VCaP (cell line): Measurements from ENCODE around the gene EIF3I.

Experiments
- H3K27ac ChIP-seq: fragments of 450-650 bp; 2 replicates; pipeline ENCODE4 v1.5.1; 2017
- TF ChIP-seq, protein P1 (sequence below): fragments of 450-650 bp; conservative IDR thresholded peaks from 2 replicates; pipeline ENCODE4 v1.5.1; 2017; ENCODE audit warnings: mild to moderate bottlenecking, moderate library complexity

EIF3I gene

GRCh38 chr1:32234792-32235191 lies 12.6 kb downstream of the EIF3I start:
- TF ChIP-seq, protein P1, sequence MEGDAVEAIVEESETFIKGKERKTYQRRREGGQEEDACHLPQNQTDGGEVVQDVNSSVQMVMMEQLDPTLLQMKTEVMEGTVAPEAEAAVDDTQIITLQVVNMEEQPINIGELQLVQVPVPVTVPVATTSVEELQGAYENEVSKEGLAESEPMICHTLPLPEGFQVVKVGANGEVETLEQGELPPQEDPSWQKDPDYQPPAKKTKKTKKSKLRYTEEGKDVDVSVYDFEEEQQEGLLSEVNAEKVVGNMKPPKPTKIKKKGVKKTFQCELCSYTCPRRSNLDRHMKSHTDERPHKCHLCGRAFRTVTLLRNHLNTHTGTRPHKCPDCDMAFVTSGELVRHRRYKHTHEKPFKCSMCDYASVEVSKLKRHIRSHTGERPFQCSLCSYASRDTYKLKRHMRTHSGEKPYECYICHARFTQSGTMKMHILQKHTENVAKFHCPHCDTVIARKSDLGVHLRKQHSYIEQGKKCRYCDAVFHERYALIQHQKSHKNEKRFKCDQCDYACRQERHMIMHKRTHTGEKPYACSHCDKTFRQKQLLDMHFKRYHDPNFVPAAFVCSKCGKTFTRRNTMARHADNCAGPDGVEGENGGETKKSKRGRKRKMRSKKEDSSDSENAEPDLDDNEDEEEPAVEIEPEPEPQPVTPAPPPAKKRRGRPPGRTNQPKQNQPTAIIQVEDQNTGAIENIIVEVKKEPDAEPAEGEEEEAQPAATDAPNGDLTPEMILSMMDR: 0 out of 2 replicates have a peak, but pooled peaks have one; percentile 8
- no peak overlapping the region for H3K27ac ChIP-seq

DNA sequence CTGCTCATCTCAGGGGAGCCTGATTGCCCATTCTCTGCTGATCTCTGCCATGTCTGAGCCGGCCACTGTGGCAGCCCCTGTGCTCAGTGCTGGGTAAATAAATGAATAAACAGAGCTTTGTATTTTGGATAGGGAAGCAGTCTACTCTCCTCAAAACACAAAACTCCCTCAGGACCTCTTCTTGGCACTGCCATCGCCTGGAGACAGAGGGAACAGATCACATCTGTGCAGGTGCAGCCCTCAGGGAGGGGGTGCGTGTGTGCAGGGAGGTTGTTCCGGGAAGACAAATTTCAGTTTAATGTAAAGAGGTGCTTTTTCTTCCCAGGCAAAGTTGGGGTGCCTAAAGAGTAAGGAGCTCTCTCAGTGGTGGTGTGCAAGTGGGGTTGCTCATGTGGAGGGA lies 17.1 kb downstream of the EIF3I start:
- TF ChIP-seq, protein P1: no peak
- H3K27ac ChIP-seq: peak overlapping the region; percentile 84

DNA sequence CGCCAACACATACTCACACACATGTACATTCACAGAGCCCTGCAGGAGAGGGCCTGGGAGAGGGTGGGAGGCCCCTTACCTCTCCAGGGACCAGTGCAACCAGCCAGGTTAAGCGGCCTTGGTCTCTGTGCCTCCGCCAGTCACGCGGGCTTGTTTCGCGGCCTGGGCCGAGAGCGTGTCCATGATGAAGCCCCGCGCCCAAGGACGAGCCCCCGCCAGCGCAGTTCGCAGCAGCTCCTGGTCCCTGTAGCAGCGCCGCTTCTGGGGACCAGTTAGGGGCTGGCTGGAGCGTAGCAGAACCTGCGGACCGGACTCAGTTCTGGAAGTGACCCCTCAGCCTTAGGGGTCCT lies 17.6 kb downstream of the EIF3I start:
- peak overlapping the region; percentile 84 for H3K27ac ChIP-seq
- TF ChIP-seq, protein P1: no peak

DNA sequence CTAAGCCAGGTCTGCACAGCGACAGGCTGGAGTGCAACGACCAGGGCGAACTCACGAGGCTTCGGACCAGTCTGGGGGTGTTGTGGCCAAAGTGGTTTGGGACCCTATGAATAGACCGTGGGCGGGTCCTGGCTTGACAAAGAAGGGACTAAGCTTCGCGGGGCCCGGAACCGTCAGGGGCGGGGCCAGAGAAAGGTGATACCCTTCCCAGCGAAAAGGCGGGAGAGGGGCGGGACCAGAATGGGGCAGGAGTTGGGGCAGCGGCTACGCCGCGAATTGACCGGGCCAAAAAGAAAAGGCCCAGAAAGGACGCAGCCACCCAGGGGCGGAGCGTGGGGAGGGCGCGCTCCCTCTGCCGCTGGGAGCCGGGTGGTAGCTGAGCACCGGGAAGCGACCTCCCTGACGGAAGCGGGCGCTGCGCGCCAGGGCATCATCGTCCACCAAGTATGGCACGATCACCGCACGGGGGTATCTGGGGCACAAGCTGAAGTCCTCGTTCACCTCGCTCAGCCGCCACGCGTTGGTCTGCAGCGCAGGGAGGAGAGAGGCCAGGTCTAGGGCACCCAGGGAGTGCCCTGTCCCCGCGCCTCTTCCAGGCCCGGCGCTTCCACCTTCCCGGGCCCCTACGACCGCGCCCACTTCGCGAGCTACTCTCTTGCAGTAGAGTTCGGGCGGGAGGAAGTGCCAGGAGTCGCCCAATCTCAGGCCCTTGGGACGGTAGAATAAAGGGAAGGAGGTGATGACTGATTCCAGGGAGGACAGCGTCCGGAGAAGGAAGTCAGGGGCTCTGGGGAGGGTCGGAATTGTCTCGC lies 18.1 kb downstream of the EIF3I start:
- H3K27ac ChIP-seq: peak overlapping the region; percentile 84
- TF ChIP-seq, protein P1: peak; percentile 42

DNA sequence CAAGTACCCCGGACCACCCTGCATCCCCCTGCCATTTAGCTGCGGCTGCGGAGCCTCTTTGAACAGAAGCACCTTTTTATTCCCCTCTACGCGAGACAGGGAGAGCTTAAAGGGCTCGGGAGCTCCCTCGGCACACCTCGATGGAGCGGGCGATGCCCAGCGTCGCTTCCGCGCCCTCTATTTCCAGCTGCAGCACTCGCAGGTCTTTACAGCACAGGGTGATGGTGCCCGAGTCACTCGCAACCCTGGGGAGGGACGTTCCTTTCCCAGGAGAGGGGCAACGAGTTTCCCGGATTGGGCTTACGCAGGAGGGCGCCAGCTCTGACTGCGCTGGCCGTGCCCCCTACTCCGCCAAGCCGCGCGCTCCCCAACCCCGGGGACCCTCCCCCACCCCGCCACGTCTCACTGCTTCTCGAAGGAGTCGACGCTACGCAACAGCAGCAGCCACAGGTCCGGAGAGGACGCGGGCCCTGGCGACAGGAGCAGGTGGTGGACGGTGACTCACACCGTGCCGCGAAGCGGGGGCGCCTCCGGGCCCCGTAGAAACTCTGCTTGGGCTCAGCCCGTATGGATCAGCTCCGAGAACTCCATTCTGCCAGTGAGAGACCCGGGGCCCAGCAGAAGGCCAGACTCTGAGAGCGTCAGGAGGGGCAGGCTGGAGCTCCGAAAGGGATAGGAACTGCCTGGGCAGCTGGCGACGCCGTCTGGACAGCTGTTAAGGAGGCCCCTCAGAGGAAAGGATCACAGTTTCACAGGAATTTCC lies 19.0 kb downstream of the EIF3I start:
- H3K27ac ChIP-seq: peak overlapping the region; percentile 84
- TF ChIP-seq, protein P1: no peak

- H3K27ac ChIP-seq: peak overlapping the region; percentile 84
- TF ChIP-seq, protein P1: no peak
These were observed 20.2 kb downstream of the EIF3I start for GRCh38 chr1:32242341-32242851.

DNA sequence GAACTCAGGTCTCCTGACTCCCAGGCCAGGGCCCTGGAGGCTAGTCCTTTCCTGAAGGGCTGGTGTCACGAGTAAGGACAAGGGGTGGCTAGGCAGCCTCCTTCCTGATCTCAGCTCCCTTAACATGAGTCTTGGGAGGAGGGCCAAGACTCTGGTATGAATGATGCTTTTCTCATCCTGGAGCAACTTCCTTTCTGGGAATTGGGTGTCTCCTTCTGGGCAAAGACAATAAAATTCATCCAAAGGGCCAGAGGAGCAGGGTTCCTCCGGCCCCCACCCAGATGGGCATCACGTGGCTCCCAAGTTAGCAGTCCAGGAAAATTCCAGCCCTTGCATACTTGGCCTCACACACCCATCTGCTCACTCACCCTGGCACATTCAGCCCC lies 24.7 kb downstream of the EIF3I start, which contains the start of gene FAM167B:
Gene FAM167B (plus strand): TSS at position 335 of the 386 bp plus-strand sequence. CDS start 200 bp downstream, outside the sequence.
- H3K27ac ChIP-seq: no peak within 1 kb of the TSS
- TF ChIP-seq, protein P1: no peak
